Activated naive CD8-positive, alpha-beta T cell (primary cell): ENCODE data around the gene THEM5.
"Not testable (repeated sequence)": the region's sequence is repeated elsewhere in the genome, so short reads cannot be mapped to it uniquely, and the experiment has no call there.

Experiments used
- H3K27ac Mint-ChIP-seq: one replicate; pipeline ENCODE4 v1.8.0; 2021; ENCODE audit warnings: mixed read lengths
- H3K27me3 Mint-ChIP-seq: one replicate; pipeline ENCODE4 v1.8.0; 2021; ENCODE audit warnings: mixed read lengths
- H3K36me3 Mint-ChIP-seq: one replicate; pipeline ENCODE4 v1.8.0; 2021; ENCODE audit warnings: mixed read lengths
- H3K4me1 Mint-ChIP-seq: one replicate; pipeline ENCODE4 v1.8.0; 2021; ENCODE audit warnings: low read depth, mixed read lengths
- H3K4me3 Mint-ChIP-seq: one replicate; pipeline ENCODE4 v1.8.0; 2021; ENCODE audit warnings: mild to moderate bottlenecking, mixed read lengths
- H3K9me3 Mint-ChIP-seq: one replicate; pipeline ENCODE4 v1.8.0; 2021; ENCODE audit warnings: low read depth, mixed read lengths

THEM5 gene

DNA sequence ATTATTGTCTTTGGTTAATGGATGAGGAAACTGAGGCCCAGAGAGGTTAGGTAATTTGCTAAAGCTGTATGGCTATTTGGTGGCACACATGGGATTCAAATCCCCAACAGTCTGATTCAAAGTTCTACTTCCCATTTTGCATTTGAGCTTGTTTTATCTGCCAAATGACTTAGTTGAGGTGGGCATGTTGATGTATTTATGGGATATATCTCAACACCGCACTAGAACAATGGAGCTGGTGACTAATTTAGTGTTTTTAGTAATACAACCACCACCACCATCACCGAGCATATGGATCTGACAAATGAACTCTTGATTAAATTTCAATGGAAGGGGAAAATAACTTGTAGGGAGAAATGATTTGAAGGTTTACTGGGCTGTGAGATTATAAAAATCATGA lies 29.0 kb upstream of the THEM5 start:
- Mint-ChIP-seq H3K4me1 (peaks cover 1% of the 10 kb centered on the region), H3K27ac (no peak overlapping the region), H3K27me3 (no peaks in the 10 kb centered on the region), H3K36me3 (peaks cover 9% of the 10 kb centered on the region), H3K9me3 (no peaks in the 10 kb centered on the region), H3K4me3 (no peak overlapping the region)

DNA sequence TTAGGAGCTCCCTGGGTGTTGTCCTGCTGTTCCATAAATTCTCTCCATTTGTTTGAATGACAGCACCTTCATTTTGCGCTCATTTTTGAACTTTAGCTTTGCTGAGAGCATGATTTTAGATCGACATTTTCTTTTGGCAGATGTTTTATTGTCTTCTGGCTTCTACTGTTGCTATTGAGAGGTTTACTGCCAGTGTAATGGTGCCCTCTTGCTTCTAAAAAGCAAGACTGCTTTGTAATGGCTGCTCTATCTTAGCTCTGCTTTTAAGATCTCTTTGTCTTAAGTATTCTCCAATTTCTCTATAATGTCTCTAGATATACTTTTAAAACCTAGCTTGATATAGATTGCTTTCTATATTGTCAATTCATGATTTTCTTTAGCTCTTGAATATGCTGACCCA lies 28.0 kb upstream of the THEM5 start:
- peaks cover 3% of the 10 kb centered on the region for H3K4me1 Mint-ChIP-seq
- H3K4me3 Mint-ChIP-seq, result no peak overlapping the region
- H3K27me3 Mint-ChIP-seq, result no peaks in the 10 kb centered on the region
- no peaks in the 10 kb centered on the region for H3K9me3 Mint-ChIP-seq
- no peak overlapping the region for H3K27ac Mint-ChIP-seq
- peaks cover 6% of the 10 kb centered on the region for H3K36me3 Mint-ChIP-seq

DNA sequence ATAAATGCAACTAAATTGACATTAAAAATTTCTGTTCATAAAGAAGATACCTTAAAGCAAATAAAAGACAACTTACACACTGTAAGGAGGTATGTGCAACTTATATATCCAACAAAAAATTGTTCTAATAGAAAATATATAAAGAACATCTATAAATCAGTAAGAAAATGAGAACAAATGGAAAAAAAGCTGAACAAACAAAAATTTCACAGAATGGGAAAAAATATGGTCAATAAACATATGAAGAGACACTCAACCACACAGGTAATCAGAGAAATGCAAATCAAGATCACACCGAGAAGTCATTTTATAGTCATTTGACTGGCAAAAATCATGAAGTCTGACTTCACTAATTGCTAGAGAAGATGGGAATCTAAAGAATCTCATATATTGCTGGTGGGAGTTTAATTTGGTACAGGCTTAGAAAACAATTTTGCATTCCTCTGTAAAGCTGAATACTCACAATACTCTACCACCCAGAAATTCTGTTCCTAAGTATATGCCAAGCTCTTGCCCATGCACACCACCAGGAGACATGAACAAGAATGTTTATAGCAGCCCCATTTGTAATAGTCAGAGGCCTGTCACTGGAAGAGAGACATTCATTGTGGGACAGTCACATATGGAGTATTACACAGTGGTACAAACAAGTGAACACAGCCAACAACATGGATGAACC lies 22.0 kb upstream of the THEM5 start:
- H3K4me1 Mint-ChIP-seq, result peaks cover 15% of the 10 kb centered on the region
- peak overlapping the region; percentile 81 for H3K27ac Mint-ChIP-seq
- peaks cover 3% of the 10 kb centered on the region for H3K36me3 Mint-ChIP-seq
- H3K27me3 Mint-ChIP-seq, result no peaks in the 10 kb centered on the region
- no peaks in the 10 kb centered on the region for H3K9me3 Mint-ChIP-seq
- H3K4me3 Mint-ChIP-seq, result no peak overlapping the region

DNA sequence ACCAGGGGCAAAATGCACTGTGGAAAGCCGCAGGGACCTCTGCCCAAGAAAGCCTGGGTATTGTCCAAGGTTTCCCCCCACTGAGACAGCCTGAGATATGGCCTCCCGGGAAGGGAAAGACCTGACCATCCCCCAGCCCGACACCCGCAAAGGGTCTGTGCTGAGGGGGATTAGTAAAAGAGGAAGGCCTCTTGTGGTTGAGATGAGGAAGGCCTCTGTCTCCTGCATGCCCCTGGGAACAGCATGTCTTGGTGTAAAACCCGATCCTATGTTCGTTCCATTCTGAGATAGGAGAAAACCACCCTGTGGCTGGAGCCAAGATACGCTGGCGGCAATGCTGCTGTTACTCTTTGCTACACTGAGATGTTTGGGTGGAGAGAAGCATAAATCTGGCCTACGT lies 19.3 kb upstream of the THEM5 start:
- peaks cover 18% of the 10 kb centered on the region for H3K4me1 Mint-ChIP-seq
- H3K27ac Mint-ChIP-seq, result peak overlapping the region; percentile 43
- not testable (repeated sequence) for H3K9me3 Mint-ChIP-seq, H3K4me3 Mint-ChIP-seq, H3K36me3 Mint-ChIP-seq, H3K27me3 Mint-ChIP-seq

DNA sequence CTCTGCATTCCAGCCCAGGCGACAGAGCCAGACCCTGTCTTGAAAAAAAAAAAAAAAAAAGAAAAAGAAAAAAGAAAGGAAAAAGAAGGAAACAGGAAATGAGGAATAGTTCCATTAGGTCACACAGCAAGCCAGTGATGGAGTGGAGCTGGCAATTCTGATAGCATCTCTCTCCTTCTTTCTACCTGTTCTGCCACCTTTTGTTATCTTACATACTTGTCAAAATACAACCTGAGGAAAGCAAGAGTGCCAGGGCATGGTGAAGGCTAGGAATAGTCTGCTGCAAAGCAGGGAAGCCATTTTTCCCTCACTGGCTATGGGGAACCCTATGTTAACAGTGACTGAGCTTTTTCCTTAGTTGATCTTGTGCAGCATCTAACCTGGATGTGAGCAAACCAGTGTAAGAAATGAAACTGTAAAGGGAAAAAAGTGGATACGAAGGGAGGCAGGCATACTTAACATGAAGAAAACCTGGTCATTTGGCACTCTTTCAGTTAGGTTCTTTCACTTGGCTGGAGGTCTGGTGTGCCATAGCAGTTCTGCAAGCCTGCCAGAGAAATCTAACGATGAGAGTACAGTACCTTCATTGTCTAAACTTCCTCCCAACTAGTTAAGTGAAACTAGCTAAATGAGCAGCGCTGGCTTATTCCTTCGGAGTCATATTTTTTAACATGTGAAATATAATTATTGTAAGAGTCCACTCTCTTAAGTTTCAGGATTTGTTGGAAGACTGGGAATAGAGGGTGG lies 17.9 kb upstream of the THEM5 start:
- Mint-ChIP-seq H3K4me3 (no peak overlapping the region), H3K27me3 (no peaks in the 10 kb centered on the region), H3K4me1 (peaks cover 18% of the 10 kb centered on the region), H3K36me3 (peaks cover 3% of the 10 kb centered on the region), H3K27ac (peak overlapping the region; percentile 30), H3K9me3 (no peaks in the 10 kb centered on the region)

DNA sequence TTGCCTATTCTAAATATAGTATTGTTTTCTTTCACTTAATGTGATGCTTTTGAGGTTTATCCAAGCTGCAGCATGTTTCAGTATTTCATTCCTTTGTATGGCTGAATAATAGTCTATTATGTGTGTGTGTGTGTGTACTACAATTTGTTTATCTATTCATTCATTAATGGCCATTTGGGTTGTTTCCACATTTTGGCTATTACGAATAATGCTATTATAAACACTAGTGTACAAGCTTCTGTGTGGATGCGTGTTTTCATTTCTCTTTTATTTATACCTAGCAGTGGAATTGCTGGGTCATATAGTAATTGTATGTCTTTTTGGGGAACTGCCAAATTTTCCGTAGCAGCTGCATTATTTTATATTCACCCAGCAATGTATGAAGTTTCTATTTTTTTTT lies 15.0 kb upstream of the THEM5 start:
- no peak overlapping the region for H3K4me3 Mint-ChIP-seq

DNA sequence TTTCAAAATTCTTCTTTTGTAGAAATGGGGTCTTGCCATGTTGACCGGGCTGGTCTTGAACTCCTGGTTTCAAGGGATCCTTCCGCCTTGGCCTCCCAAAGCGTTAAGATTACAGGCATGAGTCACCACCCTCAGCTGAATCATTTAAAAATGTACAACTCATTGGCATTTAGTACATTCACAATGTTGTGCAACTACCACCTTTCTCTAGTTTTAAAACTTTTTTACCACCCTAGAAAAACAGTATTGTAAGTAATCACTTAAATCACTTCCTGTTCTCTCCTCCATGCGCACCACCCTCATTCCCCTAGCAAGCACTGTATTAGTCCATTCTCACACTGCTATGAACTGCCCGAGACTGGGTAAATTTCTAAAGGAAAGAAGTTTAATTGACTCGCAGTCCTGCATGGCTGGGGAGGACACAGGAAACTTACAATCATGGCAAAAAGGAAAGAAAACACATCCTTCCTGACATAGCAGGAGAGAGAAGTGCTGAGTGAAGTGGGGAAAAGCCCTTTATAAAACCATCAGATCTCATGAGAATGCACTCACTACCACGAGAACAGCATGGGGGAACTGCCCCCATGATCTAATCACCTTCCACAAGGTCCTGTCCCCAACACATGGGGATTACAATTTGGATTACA lies 14.4 kb upstream of the THEM5 start:
- Mint-ChIP-seq H3K9me3 (no peaks in the 10 kb centered on the region), H3K27me3 (no peaks in the 10 kb centered on the region), H3K36me3 (no peaks in the 10 kb centered on the region), H3K4me1 (peaks cover 7% of the 10 kb centered on the region), H3K27ac (peak overlapping the region; percentile 5), H3K4me3 (no peak overlapping the region)

More for the DNA sequence above, 15.0 kb upstream of the THEM5 start:
- Mint-ChIP-seq H3K4me1 (peaks cover 7% of the 10 kb centered on the region), H3K36me3 (no peaks in the 10 kb centered on the region), H3K9me3 (no peaks in the 10 kb centered on the region), H3K27me3 (no peaks in the 10 kb centered on the region), H3K27ac (no peak overlapping the region)

DNA sequence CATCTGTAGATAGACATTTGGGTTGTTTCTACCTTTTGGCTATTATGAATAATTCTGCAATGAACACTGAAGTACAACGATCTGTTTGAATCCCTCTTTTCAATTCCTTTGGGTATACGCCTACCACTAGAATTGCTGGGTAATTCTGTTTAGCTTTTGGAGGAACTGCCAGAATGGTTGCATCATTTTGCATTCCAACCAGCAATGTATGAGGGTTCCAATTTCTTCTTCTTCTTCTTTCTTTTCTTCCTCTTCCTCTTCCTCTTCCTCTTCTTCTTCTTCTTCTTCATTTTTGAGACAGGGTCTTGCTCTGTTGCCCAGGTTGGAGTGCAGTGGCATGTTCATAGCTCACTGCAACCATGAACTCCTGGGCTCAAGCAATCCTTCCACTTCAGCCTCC lies 13.8 kb upstream of the THEM5 start:
- no peak overlapping the region for H3K4me3 Mint-ChIP-seq
- H3K27ac Mint-ChIP-seq, result no peak overlapping the region
- no peaks in the 10 kb centered on the region for H3K9me3 Mint-ChIP-seq
- H3K4me1 Mint-ChIP-seq, result peaks cover 7% of the 10 kb centered on the region
- H3K36me3 Mint-ChIP-seq, result no peaks in the 10 kb centered on the region
- no peaks in the 10 kb centered on the region for H3K27me3 Mint-ChIP-seq

DNA sequence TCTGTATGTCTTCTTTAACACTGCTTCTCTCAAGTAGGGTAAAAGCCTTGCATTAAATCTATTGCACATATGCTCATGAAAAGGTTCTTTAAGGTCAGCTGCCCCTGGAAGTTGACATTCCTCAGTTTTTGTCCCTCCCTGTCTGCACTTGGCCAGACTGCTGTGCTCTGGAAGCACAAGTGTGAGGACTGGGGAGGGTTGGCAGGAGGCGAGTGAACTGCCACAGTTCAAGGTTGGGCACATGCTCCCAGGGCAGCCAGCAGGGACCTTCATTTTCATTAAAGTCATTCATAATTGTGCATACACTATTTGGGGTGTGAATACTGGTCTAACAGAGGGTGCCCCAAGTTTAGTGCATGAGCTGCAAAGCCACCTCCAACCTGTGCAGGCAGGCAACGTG lies 10.9 kb upstream of the THEM5 start:
- Mint-ChIP-seq H3K36me3 (no peaks in the 10 kb centered on the region), H3K27me3 (no peaks in the 10 kb centered on the region), H3K4me3 (no peak overlapping the region), H3K27ac (no peak overlapping the region), H3K9me3 (no peaks in the 10 kb centered on the region), H3K4me1 (peaks cover 7% of the 10 kb centered on the region)

DNA sequence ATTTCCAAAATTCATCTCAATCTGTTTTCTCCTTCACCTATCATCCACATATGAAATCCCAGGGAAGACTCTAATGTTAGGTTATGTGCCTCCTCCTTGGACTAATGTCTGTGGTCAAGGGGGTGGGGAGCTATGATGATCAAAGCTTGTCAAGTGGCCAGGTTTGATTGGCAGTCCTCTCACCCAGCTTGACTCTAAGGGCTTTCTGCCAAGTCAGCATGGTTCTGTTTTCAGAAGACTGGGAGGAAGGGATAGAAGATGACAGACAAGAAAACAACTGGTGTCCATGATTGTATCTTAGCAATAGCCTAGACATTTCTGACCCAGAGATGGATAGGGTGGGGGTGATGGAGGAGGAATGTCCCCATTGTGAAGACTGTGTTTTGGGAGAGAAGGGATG lies 9.1 kb upstream of the THEM5 start:
- Mint-ChIP-seq H3K27me3 (no peaks in the 10 kb centered on the region), H3K4me1 (no peaks in the 10 kb centered on the region)

DNA sequence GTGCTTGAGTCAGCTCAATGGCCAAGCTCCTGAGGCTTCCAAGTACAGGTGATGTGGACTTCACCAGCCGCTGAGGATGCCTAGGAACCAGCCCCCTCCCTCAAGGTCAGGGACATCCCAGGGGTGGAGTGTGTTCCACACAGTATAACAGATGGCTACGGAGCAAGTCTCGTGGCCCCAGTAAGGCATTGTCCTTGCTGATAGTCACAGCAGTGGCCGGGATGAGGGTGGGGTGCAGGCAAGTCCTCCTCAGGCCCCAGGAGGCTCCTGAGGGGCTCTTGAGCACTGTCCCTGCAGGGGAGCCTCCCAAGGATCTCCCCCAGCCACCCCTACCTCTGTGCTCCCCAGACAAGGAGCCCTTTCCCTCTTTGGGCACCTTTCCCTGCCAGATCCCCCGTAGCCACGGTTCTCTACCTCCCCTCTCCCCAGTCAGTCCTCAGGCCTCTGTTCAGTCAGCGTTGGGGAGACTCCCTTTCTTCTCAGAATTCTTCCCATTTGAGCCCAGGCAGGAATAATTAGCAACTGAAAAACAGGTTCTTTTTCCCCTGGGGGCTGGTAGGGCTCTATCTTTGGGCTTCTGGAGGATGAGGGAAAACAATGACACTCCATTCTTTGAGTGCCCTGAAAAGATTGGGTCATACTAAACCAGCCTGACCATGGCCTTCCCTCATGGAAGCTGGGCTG lies 7.1 kb upstream of the THEM5 start:
- Mint-ChIP-seq H3K4me3 (no peak overlapping the region), H3K27ac (no peak overlapping the region), H3K9me3 (no peaks in the 10 kb centered on the region), H3K4me1 (no peaks in the 10 kb centered on the region), H3K27me3 (no peaks in the 10 kb centered on the region), H3K36me3 (peaks cover 2% of the 10 kb centered on the region)

More for the DNA sequence above, 9.1 kb upstream of the THEM5 start:
- Mint-ChIP-seq H3K36me3 (no peaks in the 10 kb centered on the region), H3K9me3 (no peaks in the 10 kb centered on the region), H3K27ac (no peak overlapping the region), H3K4me3 (no peak overlapping the region)

DNA sequence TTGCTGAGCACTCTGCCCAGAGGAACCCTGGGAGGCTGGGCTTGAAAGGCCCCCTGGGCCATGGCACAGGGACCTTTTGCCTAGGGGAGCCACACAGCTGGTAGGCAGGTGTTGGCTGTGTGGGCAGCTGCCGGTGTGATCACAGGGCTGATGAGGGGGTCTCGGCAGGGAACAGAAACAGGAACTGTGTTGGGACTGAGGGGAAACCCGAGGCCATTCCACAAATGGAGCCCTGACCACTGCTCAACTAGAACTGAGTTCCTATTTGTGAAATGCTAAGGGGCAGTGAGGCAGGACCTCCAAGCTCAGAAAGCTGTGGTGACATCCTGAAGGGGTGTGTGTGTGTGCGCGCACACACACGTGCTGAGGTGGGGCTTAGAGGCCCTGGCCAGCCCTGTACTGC lies 6.4 kb upstream of the THEM5 start:
- H3K27ac Mint-ChIP-seq, result no peak overlapping the region
- no peaks in the 10 kb centered on the region for H3K4me1 Mint-ChIP-seq
- no peaks in the 10 kb centered on the region for H3K9me3 Mint-ChIP-seq
- peaks cover 2% of the 10 kb centered on the region for H3K36me3 Mint-ChIP-seq
- H3K27me3 Mint-ChIP-seq, result no peaks in the 10 kb centered on the region
- no peak overlapping the region for H3K4me3 Mint-ChIP-seq

DNA sequence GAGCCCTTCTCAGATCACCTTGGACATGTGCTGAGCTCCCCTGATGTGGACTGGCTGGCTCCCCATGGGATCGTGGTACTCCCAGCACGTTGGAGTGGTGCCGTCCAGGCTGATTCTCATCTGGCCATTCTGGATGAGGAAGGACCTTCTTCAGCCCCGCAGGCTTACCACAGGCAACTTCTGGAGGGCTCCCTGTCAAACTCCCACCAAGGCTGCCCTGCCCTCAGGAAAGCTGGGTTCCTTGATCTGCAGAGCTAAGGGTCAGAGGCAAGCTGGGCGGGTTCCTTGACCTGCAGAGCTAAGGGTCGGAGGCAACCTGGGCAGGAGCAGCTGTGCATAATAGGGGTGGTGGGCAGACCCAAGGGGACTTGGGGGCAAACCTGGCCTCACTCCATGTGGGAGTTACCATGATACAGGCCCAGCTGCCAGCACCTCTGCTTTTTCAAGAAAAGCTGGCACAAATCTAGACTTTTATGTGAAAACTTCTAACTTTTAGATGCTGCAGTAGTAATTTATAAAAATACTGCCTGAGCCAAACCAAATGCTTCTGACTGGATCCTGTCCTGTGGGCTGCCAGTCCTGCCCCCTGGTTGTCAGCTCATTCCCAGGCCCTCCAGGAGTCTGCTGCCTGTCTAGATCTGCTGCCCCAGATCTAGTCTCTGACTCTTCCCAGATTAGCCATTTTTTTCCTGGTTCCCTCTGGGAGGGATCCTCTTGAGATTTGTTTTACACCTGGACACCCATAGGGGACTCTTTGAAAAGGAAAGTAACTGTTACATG lies 5.6 kb upstream of the THEM5 start:
- Mint-ChIP-seq H3K9me3 (no peaks in the 10 kb centered on the region), H3K4me1 (no peaks in the 10 kb centered on the region), H3K36me3 (peaks cover 2% of the 10 kb centered on the region), H3K4me3 (no peak overlapping the region), H3K27me3 (no peaks in the 10 kb centered on the region), H3K27ac (no peak overlapping the region)

DNA sequence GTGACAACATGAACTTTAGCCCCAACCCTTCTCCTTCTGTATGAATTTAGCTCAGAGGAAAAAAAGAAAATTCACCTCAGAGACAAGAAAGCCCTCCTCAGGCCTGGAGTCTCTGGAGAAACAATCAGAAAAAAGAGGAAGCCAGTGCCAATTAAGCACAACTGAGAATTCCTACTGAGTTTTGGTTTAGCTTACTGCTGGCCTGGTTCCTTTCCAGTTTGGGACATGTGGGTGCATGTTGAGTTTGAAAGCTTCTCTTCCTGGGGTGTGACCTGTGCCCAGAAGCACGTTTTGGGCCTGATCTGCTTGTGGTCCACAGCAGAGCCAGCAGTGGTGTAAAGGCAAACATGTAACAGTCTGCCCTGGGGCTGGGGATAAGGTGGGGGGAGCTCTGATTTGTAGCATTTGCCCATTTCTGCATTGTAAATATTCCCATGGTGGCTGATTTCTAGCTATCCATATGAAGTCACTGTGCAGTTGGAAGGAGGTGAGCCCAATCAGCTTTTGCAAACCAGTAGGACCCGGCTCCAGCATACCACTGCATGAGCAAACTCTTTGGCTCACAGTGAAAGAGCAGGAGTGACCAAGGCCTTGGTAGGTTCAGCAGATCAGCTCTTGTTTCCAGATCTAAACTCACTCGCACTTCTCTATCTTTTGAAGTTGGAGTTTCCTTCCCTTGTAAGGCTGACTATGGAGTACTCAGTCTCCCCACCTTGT lies 4.7 kb upstream of the THEM5 start:
- no peaks in the 10 kb centered on the region for H3K27me3 Mint-ChIP-seq
- H3K9me3 Mint-ChIP-seq, result no peaks in the 10 kb centered on the region
- H3K4me1 Mint-ChIP-seq, result no peaks in the 10 kb centered on the region
- H3K4me3 Mint-ChIP-seq, result no peak overlapping the region
- peaks cover 2% of the 10 kb centered on the region for H3K36me3 Mint-ChIP-seq
- H3K27ac Mint-ChIP-seq, result no peak overlapping the region
